ENCODE data around the gene ARHGEF2.
"Not testable (repeated sequence)": the region's sequence is repeated elsewhere in the genome, so short reads cannot be mapped to it uniquely, and the experiment has no call there.

The ARHGEF2 gene

GRCh38 chr1:155990005-155990739 lies 11.8 kb upstream of the ARHGEF2 start:
- DNase-seq: no peak
- ATAC-seq: no peak

DNA sequence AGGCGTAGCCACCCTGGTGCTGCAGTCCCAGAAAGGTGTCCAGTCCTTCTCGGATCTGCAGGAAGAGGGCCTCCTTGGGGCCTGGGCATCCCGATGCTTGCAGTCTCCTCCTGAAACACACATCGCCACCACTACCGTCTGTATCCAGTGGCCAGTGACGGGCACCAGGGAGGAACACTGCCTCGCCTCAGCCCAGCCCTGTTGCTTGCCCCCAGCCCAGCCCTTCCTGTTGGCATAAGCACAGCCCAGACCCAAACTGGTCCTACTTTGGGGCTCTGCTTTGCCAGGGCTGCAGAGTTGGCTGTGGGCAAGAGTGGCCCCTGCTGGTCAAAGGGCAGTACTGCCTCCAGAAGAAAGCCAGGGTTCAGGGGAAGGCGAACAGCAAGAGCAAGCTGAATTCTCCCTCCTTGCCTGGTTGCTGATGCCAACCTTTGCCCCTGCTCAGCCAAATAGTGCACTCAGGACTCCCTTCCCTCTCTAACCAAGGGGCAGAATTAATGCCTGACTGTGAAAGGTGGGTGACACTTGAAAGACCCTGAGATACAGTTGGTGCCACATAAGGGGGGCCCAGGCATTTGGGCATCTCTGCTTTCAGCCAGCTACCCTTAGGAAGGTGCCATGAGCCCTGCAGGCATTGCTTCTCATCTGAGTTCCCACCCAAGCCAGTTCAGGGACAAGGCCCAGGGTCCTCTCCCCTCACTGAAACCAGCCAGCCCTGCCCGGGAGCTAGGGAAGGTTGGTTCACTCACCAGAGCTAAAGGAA lies 11.1 kb upstream of the ARHGEF2 start:
- ATAC-seq: peak; percentile 90
- peak; percentile 79 for DNase-seq

DNA sequence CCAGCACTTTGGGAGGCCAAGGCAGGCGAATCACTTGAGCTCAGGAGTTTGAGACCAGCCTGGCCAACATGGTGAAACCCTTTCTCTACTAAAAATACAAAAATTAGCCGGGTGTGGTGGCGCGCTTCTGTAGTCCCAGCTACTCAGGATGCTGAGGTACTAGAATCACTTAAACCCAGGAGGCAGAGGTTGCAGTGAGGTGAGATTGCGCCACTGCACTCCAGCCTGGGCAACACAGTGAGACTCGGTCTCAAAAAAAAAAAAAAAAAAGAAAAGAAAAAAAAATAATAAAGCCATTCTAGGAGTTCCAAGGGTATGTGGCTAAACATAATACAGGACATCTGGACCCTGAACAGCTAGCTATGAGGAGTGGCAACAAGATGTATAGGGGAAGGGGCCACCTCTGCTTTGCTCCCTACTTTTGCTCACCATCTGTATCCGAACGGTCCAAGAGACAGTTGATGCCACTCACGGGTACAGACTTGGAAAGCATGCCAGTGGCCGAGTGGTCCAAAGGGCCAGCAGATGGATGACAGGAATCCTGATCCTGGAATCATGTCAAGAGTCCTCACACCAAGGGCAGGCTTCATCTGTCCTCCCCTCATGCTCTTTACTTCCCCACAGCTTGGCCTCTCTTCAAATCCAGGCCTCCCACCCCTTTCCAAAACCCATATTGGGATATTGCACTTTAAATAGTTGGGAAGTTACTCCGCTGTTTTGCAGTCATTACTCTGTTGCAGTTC lies 6.7 kb upstream of the ARHGEF2 start:
- DNase-seq, ATAC-seq: not testable (repeated sequence)

DNA sequence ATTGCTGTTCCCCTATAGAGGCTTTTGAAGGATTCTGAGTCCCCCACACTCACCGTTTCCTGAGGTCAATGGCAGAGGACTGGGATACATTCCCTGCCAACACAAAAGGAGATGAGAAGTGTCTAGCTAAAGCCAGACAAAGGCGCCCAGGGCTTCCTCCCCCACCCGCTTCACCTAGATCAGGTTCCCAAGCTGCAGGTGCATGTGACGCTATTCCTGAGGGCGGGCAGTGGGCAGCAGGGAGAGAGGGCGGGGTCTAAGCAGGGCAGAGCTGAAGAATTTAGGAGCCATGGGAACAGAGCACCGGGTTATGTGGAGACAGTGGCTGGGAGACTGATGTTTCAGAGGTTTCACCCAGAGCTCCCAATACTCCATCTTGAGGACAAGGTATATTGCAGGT lies 6.0 kb upstream of the ARHGEF2 start:
- ATAC-seq: no peak
- DNase-seq: no peak

GRCh38 chr1:155983191-155984024 lies 5.1 kb upstream of the ARHGEF2 start:
- ATAC-seq (no peak), DNase-seq (no peak)

- no peak for ATAC-seq
These were observed 3.8 kb upstream of the ARHGEF2 start for GRCh38 chr1:155982106-155982505.

DNA sequence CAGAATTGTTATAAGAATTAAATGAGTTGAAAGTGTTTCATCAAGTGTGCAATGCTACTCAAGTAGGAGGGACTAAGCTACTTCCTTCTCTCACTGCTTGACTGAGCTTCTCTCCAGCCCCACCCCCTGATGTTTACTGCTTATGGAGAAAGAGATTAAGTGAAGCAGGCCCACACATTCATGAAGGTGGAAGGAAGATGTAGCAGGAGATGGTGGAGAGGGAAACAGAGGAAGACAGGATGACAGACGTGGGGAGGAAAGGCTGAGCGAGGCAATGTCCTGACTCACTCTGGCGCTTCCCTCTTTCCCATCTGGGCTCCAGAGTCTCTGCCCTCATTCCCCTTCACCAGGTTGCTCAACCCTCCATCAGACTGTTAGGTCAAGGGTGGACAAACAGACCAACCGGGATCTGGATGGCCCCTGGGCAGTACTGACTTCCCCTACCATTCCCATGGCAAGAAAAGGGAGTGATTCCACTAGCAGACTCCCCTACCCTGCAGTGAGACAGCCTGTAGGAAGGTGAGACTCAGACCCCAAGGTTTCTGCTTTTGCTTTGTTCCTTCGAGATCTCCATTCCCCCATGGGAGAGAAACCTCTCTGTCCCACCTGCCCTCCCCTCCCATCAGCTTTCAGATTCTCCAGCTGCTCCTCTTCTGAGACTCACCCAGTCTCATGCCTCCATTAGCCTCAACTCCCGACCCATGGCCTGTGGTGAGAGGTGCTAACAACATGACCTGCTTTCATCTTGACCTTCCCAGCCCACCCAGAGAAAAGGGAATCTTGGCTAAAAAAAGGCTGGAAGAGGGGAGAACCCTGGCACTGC lies 3.1 kb upstream of the ARHGEF2 start:
- no peak for DNase-seq

More at GRCh38 chr1:155982106-155982505, 3.8 kb upstream of the ARHGEF2 start:
- no peak for DNase-seq

DNA sequence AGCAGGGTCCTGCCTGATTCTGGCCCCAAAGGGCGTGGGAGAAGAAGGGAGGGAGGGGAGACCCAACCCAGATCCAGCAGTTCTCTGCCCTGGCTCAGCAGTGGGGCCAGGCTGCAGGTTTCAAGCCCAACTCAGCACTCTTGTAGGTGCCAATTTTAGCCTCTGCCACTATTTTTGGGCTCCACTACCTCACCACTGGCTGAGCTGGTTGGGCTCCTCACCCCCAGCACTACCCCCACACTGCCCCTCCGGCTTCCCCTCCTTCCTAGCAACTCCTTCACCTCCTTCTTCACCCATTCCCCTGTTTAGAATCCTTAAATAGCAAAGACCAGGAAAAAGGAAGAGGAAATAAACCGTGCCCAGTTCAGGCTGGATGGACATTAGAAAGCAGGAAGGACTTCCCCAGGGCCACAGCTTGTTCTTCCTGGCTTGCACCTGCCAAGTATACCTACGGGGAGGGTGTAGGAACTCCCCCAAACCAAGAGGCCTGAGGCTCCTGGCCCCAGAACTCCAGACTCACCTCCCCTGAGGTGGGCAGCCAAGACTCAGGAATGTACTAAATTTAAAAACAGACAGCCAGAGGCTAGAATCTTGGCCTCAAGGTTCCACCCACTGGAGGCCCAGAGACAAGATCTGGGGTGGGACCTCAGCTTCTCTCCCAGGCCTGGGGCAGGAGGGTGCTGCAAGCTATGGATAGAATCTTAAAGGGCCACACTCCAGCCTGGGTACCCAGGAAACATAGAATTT lies 1.4 kb upstream of the ARHGEF2 start:
- DNase-seq: peak; percentile 30

More for the DNA sequence above, 3.1 kb upstream of the ARHGEF2 start:
- no peak for ATAC-seq

GRCh38 chr1:155978973-155979429 lies 654 bp upstream of the ARHGEF2 start:
- no peak for ATAC-seq

More for the DNA sequence above, 1.4 kb upstream of the ARHGEF2 start:
- ATAC-seq: no peak

DNA sequence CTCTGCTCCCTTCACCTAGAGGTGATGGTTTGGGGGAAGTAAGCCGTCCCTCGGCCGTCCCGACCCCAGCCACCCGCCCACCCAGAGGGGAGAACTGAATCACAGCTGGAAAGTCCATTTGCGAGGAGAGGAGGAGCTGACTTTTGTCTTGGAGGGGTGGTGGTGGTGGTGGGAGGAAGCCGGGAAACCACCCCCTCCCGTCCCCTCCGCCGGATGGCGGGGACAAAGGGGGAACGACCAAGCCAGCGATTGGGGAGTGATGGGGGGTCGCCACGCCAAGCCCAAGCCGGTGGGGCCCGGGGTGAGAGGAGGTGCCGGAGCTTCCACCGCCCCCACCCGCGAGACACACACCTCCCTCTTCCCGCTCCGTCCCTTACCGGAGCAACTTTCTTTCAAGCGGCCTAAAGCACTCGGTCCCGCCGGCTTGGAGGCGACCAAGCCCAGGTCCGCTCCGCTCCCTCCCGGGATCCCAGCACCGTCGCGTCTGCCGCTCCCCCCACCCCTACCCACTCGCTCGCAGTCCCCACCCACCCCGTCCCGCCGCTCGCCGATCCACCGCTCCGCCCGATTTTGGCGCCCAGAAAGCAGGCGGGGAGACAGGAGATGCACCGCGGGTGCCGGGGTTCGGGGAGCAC lies 540 bp downstream of the ARHGEF2 start:
- peak; percentile 60 for ATAC-seq
- DNase-seq: peak; percentile 90

More at GRCh38 chr1:155978973-155979429, 654 bp upstream of the ARHGEF2 start:
- peak; percentile 49 for DNase-seq

DNA sequence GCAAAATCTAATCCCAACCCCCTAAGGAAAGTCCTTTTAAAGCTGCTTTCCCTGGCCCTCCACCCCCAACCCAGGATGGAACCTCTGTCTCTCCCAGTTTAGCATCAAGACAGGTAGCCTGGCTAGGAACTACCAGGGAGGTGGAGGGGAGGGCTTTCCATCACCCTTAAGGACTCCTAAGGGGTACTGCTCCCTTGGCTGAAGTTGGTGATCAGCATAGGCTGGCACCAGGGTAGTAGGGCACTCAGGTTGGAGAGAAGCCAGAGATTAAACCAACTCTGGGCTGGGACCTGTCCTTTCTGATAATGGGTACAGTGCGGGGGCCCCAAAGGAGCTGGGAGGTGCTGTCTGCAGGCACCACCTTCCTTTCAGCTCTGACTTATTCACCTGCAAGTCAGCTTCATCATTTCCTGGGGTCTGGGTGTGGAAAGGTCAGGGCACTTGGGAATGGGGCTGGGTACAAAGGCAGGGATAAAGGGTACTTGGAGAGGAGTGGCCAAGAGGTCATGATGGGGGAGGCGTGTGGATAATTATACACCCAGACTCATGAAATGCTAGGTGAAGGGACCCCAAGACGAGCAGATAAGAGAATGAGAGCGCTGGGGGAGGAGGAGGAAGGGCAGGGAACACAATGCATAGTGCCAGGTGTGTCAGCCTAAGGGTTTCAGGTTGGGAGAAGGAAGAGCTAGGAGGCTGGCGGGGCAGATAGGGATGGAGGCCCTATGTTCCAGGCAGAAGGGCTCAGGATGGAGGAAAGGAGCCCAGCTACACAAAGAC lies 1.2 kb downstream of the ARHGEF2 start:
- peak; percentile 50 for DNase-seq
- ATAC-seq: peak; percentile 4

GRCh38 chr1:155976062-155976912 lies 2.1 kb downstream of the ARHGEF2 start:
- ATAC-seq (no peak), DNase-seq (peak; percentile 81)

- DNase-seq (no peak), ATAC-seq (no peak)
These were observed 2.8 kb downstream of the ARHGEF2 start for GRCh38 chr1:155975375-155976061.

DNA sequence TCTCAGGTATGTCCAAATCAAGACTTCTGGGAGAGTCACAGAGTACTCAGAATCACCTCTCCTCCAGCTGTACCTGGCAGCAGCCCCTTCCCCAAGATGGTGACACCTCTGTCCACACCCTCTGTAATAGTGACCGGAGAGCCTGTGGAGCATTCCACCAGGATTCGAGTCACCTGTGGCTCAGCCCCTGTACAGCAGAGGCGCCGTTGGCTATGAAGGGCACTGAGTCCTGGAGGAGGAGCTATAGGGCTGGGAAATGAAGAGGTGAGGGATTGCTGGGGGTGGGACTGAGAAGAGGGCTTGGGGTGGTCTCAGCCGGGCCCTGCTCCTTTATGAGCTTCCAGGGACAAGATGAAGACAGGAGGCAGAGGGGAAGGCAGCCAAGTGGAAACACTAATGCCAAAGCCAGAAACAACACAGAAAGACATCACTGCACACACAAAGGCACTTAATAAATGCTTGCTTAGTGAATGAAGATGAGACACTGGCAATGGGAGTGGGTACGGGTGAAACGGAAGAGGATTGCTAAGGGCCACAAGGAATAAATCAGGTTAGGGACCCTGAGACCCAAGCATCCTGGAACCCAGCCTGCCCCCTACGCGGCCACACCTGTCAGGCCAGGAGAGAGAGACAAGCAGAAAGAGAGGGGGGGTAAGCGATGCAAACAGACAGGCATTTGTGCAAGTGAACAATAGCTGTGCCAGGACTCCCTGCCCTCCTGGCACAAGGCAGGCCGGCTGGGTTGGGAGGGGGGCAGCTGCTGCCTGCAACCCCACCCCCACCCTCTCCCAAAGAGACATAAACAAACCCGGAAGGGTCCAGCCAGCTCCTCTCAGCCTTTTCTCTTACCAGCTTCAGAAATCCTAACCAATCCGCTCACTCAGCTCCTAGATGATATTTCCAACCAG lies 3.9 kb downstream of the ARHGEF2 start:
- ATAC-seq (no peak), DNase-seq (no peak)

- ATAC-seq: no peak
- no peak for DNase-seq
These were observed 4.6 kb downstream of the ARHGEF2 start for GRCh38 chr1:155973723-155974122.
